ENCODE measurements around the gene CERS6. TPM values are rescaled to one million over a fixed set of nuclear protein-coding genes. Genes with fewer than 3 reads are reported as not detected.

Gene CERS6
- total RNA-seq, 2 experiments from 2014 or later = 8.9 to 9.2 TPM

DNA sequence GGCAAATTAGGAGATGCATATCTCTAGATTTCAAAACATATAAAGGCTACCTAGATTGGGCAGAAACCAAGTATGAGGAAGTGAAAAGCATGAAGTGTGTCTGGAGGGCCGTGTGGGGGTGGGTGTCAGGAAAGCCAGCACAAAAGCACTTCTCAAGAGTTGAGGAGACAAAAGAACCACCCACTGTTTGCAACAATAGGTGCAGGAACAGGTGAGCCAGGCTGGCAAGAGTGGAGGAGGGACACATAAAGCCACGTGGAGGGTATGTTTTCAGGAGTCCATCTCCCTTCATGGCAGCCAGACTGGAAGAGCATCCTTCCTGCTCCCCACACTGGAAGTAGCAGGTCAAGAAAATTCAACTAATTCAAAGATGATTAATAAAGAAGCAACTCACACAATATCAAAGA, 96.4 kb downstream of the CERS6 start:
- Mint-ChIP-seq H3K4me1 (ENCODE audit: low read depth) (peaks cover 4% of the 10 kb centered on the region), H3K27ac (no peak overlapping the region), H3K9me3 (no peaks in the 10 kb centered on the region), H3K36me3 (peaks cover 8% of the 10 kb centered on the region), H3K27me3 (no peaks in the 10 kb centered on the region), H3K4me3 (no peak overlapping the region)
- no peak for DNase-seq
- intact Hi-C loops (cut with micrococcal nuclease) = no loop called here
- POLR2A ChIA-PET = no interaction called here
- CTCF ChIA-PET = no interaction called here

DNA sequence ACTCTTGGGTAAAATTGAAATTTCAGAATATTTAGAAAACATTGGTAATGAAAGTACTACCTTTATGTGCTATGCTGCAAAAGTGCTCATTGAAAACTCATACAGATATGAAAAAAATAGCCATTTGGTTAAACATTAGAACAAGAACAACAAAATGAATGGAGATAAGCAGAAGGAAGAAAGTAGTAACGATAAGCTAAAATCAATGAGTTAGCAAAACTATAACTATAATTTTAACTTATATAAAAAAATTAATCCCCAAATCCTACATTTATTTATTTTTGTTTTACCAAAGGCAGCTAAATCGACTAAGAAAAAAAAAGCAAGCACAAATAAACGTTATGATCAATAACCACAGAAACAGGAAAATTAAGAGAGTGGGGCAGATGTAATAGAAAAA, 99.2 kb downstream of the CERS6 start:
- Mint-ChIP-seq H3K27me3 (no peaks in the 10 kb centered on the region), H3K27ac (no peak overlapping the region)
- no peak for DNase-seq

DNA sequence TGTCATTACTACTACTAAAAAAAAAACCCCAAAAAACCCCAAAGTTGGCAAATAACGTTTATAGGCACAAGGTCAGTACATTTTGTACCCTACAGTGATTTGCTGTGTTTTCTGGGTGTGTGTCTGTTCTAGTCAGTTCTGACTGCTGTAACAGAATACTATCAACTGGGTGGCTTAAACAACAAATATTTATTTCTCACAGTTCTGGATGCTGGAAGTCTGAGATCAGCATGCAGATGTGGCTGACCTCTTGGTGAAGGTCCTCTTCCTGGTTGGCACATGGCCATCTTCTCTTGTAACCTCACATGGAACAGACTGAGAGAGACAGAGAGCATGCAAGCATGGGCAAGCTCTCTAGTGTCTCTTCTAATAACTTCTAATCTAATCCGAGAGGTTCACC, 103.1 kb downstream of the CERS6 start:
- POLR2A ChIA-PET = no interaction called here
- CTCF ChIA-PET = no interaction called here
- no peaks in the 10 kb centered on the region for H3K27me3 Mint-ChIP-seq
- H3K36me3 Mint-ChIP-seq = peaks cover 20% of the 10 kb centered on the region
- H3K27ac Mint-ChIP-seq = no peak overlapping the region
- peaks cover 6% of the 10 kb centered on the region for H3K4me1 Mint-ChIP-seq (ENCODE audit: low read depth)
- no peak for DNase-seq
- peaks cover 5% of the 10 kb centered on the region for H3K9me3 Mint-ChIP-seq
- intact Hi-C loops (cut with micrococcal nuclease) = no loop called here
- H3K4me3 Mint-ChIP-seq = no peak overlapping the region

More for the DNA sequence above, 99.2 kb downstream of the CERS6 start:
- ChIA-PET CTCF (interaction anchor here (0.7 kb wide), 1 partner anchor 94 kb away, joined by 3 read pairs; no protein-coding TSS in a partner anchor), POLR2A (no interaction called here)
- H3K9me3 Mint-ChIP-seq = peaks cover 5% of the 10 kb centered on the region
- H3K4me1 Mint-ChIP-seq (ENCODE audit: low read depth) = peaks cover 6% of the 10 kb centered on the region
- no peak overlapping the region for H3K4me3 Mint-ChIP-seq
- H3K36me3 Mint-ChIP-seq = peaks cover 8% of the 10 kb centered on the region
- intact Hi-C loops (cut with micrococcal nuclease) = no loop called here

DNA sequence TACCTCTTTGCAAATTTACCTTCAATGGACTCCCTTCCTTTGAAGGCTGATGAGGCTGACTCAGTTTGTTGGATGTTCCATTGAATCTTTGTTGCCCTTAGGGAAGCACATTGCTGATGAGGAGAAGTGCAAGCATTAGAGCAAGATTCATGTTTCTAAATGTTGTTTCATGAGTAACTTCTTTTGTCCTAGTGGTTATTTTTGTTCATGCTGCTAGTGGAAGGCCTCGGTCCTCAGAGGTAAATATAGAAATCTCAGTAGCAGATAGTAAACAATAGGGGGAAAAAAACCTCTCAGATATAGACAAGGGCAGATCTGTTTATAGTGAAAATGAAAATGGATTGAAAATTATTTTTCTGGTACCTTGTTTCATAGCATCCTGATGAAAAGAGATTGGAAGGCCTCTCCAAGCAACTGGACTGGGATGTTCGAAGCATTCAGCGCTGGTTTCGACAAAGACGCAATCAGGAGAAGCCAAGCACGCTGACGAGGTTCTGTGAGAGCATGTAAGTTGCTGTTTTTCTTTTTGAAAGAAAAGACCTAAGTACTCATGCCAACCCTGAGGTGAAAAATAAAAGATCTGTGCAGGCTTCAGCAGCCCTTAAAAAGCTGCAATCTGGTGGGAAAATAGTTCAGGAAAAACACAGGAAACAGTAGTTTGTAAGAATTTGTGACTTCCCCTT, 104.9 kb downstream of the CERS6 start:
- intact Hi-C loops (cut with micrococcal nuclease) = no loop called here
- Mint-ChIP-seq H3K36me3 (peaks cover 20% of the 10 kb centered on the region), H3K4me1 (ENCODE audit: low read depth) (peaks cover 17% of the 10 kb centered on the region), H3K27me3 (no peaks in the 10 kb centered on the region), H3K9me3 (peaks cover 5% of the 10 kb centered on the region), H3K27ac (no peak overlapping the region), H3K4me3 (no peak overlapping the region)
- no peak for DNase-seq
- ChIA-PET POLR2A (no interaction called here), CTCF (no interaction called here)

DNA sequence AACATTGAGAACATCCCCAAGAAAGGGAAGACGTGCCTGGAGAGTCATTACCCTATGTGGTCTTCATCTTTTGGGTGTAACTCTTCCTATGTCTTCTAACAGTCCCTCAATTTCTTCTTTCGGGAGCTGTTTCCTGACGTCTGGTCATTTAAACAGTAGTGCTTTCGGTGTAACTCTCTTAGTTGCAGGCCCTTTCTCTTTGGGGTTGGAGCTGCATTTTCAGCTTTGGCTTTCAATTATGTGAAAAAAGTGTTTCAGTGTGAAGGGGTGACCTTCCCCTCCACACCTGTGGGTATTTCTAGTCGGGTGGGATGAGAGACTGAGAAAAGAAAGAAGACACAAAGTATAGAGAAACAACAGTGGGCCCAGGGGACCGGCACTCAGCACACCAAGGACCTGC, 105.9 kb downstream of the CERS6 start:
- no peaks in the 10 kb centered on the region for H3K27me3 Mint-ChIP-seq
- intact Hi-C loops (cut with micrococcal nuclease) = no loop called here
- peaks cover 20% of the 10 kb centered on the region for H3K4me1 Mint-ChIP-seq (ENCODE audit: low read depth)
- DNase-seq = no peak
- H3K9me3 Mint-ChIP-seq = peaks cover 5% of the 10 kb centered on the region
- ChIA-PET CTCF (interaction anchor here (0.9 kb wide), 1 partner anchor 29 kb away, joined by 3 read pairs; no protein-coding TSS in a partner anchor), POLR2A (no interaction called here)
- no peak overlapping the region for H3K27ac Mint-ChIP-seq
- H3K36me3 Mint-ChIP-seq = peaks cover 22% of the 10 kb centered on the region
- no peak overlapping the region for H3K4me3 Mint-ChIP-seq

DNA sequence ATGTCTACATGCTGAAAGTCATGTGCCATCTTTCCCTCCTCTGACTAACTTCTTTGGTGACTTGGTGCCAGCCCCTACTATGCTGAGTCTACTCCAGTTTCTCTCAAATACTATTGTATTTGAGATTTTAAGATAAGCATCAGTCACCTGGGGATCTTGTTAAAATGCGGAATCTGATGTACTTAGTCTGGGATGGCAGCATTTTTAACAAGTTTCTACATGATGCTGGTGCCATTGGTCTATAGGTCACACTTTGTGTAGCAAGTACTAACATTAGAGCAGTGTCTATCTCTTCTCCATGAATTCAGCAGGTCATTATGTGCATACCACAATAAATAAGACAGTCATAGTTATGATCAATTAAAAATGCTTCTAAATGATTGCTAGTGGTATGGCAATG, 106.9 kb downstream of the CERS6 start:
- H3K27me3 Mint-ChIP-seq = no peaks in the 10 kb centered on the region
- peaks cover 20% of the 10 kb centered on the region for H3K4me1 Mint-ChIP-seq (ENCODE audit: low read depth)
- no peak for DNase-seq
- intact Hi-C loops (cut with micrococcal nuclease) = no loop called here
- ChIA-PET POLR2A (no interaction called here), CTCF (no interaction called here)
- peaks cover 22% of the 10 kb centered on the region for H3K36me3 Mint-ChIP-seq
- no peak overlapping the region for H3K4me3 Mint-ChIP-seq
- H3K9me3 Mint-ChIP-seq = peaks cover 5% of the 10 kb centered on the region
- no peak overlapping the region for H3K27ac Mint-ChIP-seq

DNA sequence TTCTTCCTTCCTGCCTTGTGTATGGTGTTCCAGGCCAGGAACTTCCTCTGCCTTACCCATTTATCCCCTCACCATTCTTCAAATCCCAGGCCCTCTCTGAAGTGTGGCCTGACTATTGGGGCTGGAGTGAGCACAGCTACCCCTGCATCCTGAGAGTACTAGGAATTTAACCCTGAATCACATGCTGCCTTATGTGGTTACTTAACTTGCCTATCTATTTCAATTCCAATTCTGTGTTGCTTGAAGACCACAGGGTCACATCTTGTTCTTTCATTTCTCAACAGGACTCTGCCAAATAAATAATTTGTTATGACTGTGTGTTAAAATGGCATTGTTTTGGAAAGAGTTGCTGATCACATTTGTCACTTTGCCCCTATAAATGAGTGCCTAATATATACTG, 108.6 kb downstream of the CERS6 start:
- Mint-ChIP-seq H3K36me3 (peaks cover 18% of the 10 kb centered on the region), H3K27ac (no peak overlapping the region), H3K9me3 (peaks cover 5% of the 10 kb centered on the region), H3K27me3 (no peaks in the 10 kb centered on the region), H3K4me3 (no peak overlapping the region), H3K4me1 (ENCODE audit: low read depth) (peaks cover 20% of the 10 kb centered on the region)
- DNase-seq = no peak
- intact Hi-C loops (cut with micrococcal nuclease) = no loop called here
- POLR2A ChIA-PET = no interaction called here
- CTCF ChIA-PET = no interaction called here

DNA sequence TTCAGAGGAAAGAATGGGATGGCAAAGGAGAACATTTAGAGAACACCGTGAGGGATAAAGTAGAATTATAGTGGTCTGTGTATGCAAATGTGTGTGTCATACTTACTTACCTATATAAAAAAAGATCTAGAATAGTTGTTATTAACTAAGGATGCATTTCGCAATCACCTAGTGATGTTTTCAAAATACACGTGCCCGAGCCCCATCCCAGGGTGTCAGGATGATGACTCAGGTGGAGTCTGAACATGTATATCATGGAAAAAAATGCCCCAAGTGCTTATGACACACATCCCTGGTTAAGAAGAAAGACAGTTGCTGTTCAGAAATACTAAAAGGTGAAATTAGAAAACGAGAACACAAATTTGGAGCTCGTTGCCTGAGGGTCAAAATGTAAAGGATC, 109.0 kb downstream of the CERS6 start:
- CTCF ChIA-PET = no interaction called here
- no peak for DNase-seq
- H3K4me1 Mint-ChIP-seq (ENCODE audit: low read depth) = peaks cover 20% of the 10 kb centered on the region
- no peak overlapping the region for H3K4me3 Mint-ChIP-seq
- H3K36me3 Mint-ChIP-seq = peaks cover 15% of the 10 kb centered on the region
- H3K27me3 Mint-ChIP-seq = no peaks in the 10 kb centered on the region
- no peak overlapping the region for H3K27ac Mint-ChIP-seq
- intact Hi-C loops (cut with micrococcal nuclease) = no loop called here
- POLR2A ChIA-PET = no interaction called here
- H3K9me3 Mint-ChIP-seq = peaks cover under 1% of the 10 kb centered on the region

DNA sequence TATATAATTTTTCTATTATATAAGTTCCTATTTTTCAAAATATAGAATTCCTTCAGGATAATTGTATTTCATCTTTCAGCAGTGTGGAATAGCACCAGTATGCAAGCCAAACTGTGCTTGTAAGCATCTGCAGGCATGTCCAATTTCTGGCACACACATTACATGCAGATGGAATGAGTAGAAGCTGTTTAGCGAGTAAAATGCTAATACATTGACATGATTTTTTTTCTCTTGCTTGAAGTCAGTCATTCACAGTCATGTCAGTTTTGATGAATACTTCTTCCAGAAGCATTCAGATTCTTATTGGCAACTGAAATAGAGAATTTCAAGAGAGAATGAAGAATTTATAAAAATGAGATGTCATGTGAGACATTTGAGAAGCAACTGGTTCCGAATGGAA, 109.4 kb downstream of the CERS6 start:
- DNase-seq = no peak
- Mint-ChIP-seq H3K27me3 (no peaks in the 10 kb centered on the region), H3K4me1 (ENCODE audit: low read depth) (peaks cover 20% of the 10 kb centered on the region), H3K36me3 (peaks cover 11% of the 10 kb centered on the region), H3K27ac (no peak overlapping the region), H3K9me3 (no peaks in the 10 kb centered on the region), H3K4me3 (no peak overlapping the region)
- POLR2A ChIA-PET = no interaction called here
- intact Hi-C loops (cut with micrococcal nuclease) = no loop called here
- CTCF ChIA-PET = no interaction called here

DNA sequence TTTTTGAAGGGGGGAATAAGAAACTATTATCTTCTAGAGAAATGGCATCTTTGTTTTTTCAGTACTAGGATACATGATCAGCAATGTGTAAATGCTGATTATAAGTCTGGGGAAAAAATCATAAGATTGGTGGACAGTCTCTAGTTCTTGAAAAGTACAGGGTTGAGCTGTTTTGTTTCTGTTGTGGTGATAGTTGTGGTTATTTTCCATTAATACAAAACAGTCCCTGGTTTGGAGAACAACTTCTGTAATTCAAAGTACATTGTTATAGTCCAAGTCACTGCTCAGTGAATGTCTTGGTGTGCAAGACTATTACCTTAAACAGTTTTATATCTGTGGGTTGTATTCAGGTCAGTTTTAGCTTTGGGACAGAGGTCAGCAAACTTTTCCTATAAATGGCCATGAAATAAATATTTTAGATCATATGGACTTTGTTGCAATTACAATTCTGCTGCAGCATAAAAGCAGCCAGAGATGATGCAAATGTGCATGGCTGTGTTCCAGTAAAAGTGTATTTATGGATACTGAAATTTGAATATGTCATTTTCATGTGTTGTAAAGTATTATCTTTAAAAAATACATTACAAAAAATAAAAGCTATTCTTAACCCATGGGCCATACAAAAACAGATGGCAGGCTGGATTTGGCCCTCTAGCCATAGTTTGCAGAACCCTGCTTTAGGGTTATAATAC, 111.0 kb downstream of the CERS6 start:
- intact Hi-C loops (cut with micrococcal nuclease) = no loop called here
- Mint-ChIP-seq H3K4me1 (ENCODE audit: low read depth) (peaks cover 20% of the 10 kb centered on the region), H3K27ac (no peak overlapping the region), H3K9me3 (no peaks in the 10 kb centered on the region), H3K4me3 (no peak overlapping the region), H3K36me3 (peaks cover 4% of the 10 kb centered on the region), H3K27me3 (no peaks in the 10 kb centered on the region)
- CTCF ChIA-PET = no interaction called here
- no peak for DNase-seq
- POLR2A ChIA-PET = no interaction called here

DNA sequence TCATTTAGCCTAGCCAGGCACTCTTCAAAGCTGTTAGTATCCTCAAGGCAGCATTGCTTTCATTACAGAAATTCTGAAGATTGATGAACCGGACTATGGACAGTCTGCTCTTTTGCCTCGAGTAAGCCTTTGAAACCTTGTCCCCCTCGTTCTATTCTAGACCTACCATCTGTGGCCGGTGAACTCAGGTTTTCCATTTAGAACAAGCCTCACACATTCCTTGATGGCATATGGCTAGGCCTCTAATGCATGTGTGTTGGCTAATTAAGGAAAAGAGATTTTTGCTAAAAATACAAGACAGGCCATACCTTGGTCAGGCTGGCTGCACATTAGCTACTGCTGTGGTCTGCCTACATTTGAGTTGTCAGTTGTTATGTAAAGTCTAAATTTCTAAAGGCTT, 111.8 kb downstream of the CERS6 start:
- Mint-ChIP-seq H3K36me3 (peaks cover 2% of the 10 kb centered on the region), H3K4me1 (ENCODE audit: low read depth) (peaks cover 20% of the 10 kb centered on the region), H3K4me3 (no peak overlapping the region), H3K27ac (no peak overlapping the region), H3K27me3 (no peaks in the 10 kb centered on the region), H3K9me3 (no peaks in the 10 kb centered on the region)
- intact Hi-C loops (cut with micrococcal nuclease) = no loop called here
- DNase-seq = no peak
- POLR2A ChIA-PET = no interaction called here
- CTCF ChIA-PET = no interaction called here

DNA sequence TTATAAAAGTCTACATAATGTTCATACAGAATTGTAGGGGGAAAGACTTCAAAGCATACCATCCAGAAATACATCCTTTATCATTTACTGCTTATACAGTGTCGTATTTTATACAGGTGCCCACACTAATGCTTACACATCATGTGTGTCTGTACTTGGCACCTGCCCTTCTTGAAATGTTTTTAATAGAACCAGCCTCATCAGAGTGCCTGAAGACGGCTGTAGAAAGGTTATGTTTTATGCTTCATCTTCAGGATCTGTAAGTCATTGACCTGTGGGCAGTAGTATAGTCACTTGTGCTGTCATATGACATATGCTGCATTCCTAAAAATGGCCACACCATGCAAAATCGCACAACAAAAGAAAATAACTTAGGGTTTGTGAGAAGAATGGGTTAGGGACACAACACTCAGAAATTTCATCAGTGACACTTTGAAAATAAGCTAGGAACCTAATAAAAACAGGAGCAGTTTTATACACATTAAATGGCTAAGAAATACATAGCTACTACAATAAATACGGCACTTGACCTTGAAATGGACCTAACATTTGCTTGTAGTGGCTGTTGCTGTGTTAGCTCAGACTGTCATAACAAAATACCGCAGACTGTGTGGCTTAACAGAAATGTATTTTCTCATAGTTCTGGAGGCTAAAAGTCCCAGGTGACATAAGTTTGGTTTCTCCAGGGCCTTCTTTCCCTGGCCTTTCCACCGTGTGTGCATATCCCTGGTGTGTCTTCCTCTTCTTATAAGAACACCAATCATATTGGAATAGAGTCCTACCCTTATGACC, 112.6 kb downstream of the CERS6 start:
- peaks cover 20% of the 10 kb centered on the region for H3K4me1 Mint-ChIP-seq (ENCODE audit: low read depth)
- no peak overlapping the region for H3K27ac Mint-ChIP-seq
- ChIA-PET POLR2A (no interaction called here), CTCF (no interaction called here)
- DNase-seq = no peak
- intact Hi-C loops (cut with micrococcal nuclease) = no loop called here
- peaks cover 2% of the 10 kb centered on the region for H3K36me3 Mint-ChIP-seq
- no peak overlapping the region for H3K4me3 Mint-ChIP-seq
- H3K27me3 Mint-ChIP-seq = no peaks in the 10 kb centered on the region
- no peaks in the 10 kb centered on the region for H3K9me3 Mint-ChIP-seq
